Measurements from ENCODE around the gene KRT2. TPM values are rescaled to one million over a fixed set of nuclear protein-coding genes. Genes with fewer than 3 reads are reported as not detected.

KRT2 gene
- total and polyA plus RNA-seq, 9 of the 15 experiments (the other 6 are each of a cell fraction or from before 2014, with no cell fraction given) = 0.03 to 0.69 (median 0.07) TPM; not detected in 2

- ATAC-seq = no peak
- CTCF ChIA-PET (ENCODE audit: low intra/inter-chr PET ratio) = no interaction called here
These were observed 10.5 kb downstream of the KRT2 start for GRCh38 chr12:52641468-52641867.

More at GRCh38 chr12:52641468-52641867, 10.5 kb downstream of the KRT2 start:
- Histone ChIP-seq H3K27me3 (ENCODE audit: control insufficient read depth in 2 of 2, insufficient read depth in 2 of 2, low read length in 2 of 2) (no peaks in the 10 kb centered on the region), H3K79me2 (ENCODE audit: control insufficient read depth, insufficient read depth, low read length) (no peaks in the 10 kb centered on the region), H3K9ac (ENCODE audit: insufficient read depth in 1 of 2, low read depth in 2 of 2, low read length in 2 of 2) (no peak overlapping the region), H3K4me2 (ENCODE audit: insufficient read depth, low read length) (no peak overlapping the region), H3K9me1 (ENCODE audit: control insufficient read depth, insufficient read depth, low read length) (no peaks in the 10 kb centered on the region), H3K4me3 (no peak overlapping the region), H3K36me3 (ENCODE audit: control insufficient read depth, insufficient read depth, low read length) (no peaks in the 10 kb centered on the region), H3K27ac (ENCODE audit: extremely low read depth, low read depth, low read length) (no peak overlapping the region), H3K4me1 (replicated peaks in 1 of 2; ENCODE audit: control insufficient read depth in 2 of 2, insufficient read depth in 2 of 2, low read length in 2 of 2) (peaks cover 14 to 32% of the 10 kb centered on the region in 2 experiments), H3K9me3 (replicated peaks; ENCODE audit: control insufficient read depth, insufficient read depth, low read depth, low read length) (no peaks in the 10 kb centered on the region), H4K20me1 (replicated peaks; ENCODE audit: control insufficient read depth, insufficient read depth, low read length) (no peaks in the 10 kb centered on the region), H2AFZ (ENCODE audit: low read depth, low read length) (0 out of 2 replicates have a peak overlapping the region, but pooled peaks have one; percentile 3)
- POLR2A ChIA-PET = interaction anchor here (1.6 kb wide), 1 partner anchor 66 kb away, joined by 3 read pairs; no protein-coding TSS in a partner anchor
- intact Hi-C loops (cut with micrococcal nuclease) = no loop called here
- DNase-seq (ENCODE audit: extremely low read depth in 1 of 4, low spot score in 3 of 4) (no peak), FAIRE-seq (no peak)
- WGBS (ENCODE audit: insufficient coverage, low coverage, missing lambda C conversion rate) = 48% methylated on average over 4 of the region's 4 CpGs
- no TSS peak for BruUV-seq (replicated peaks)
- TF ChIP-seq PHB2 (IDR thresholded peaks at IDR 0.05; ENCODE audit: low read depth) (no peak), NR0B1 (IDR thresholded peaks at IDR 0.05; ENCODE audit: partially characterized antibody) (no peak), GATAD2B (IDR thresholded peaks at IDR 0.05; ENCODE audit: borderline replicate concordance) (no peak), EGR1 (conservative IDR thresholded peaks at IDR 0.05) (peak; percentile 30; the same call in 1 of the 2 replicates), REST (IDR thresholded peaks at IDR 0.05; ENCODE audit: borderline replicate concordance) (no peak), REST (CRISPR knock-in tag; IDR thresholded peaks at IDR 0.05; ENCODE audit: low read depth) (no peak), STAT5A (IDR thresholded peaks at IDR 0.05; ENCODE audit: borderline replicate concordance, low read length) (no peak), EZH2 (IDR thresholded peaks at IDR 0.05; ENCODE audit: borderline replicate concordance, low read depth, low read length) (no peak)
- in situ Hi-C loops (cut with MboI) = no loop called here

Data from K562 (cell line).